Transverse colon (tissue), 4 donors: Measurements from ENCODE around the gene RING1. TPM values are rescaled to one million over a fixed set of nuclear protein-coding genes. Genes with fewer than 3 reads are reported as not detected.

Experiments used
- DNase-seq: peaks from one replicate; pipeline ENCODE4 v3.0.0-alpha.2; 2019
- H3K27ac ChIP-seq, 4 donors: fragments of 200-600 bp; sonication (generic); 2 replicates each; pipeline ENCODE4 v1.5.1; 2016 to 2018; ENCODE audit warnings: inconsistent platforms in 4 of 4
- H3K27me3 ChIP-seq: fragments of 200-600 bp; sonication (generic); 2 replicates; pipeline ENCODE4 v1.5.1; 2017; ENCODE audit warnings: inconsistent platforms
- H3K36me3 ChIP-seq, 4 donors: fragments of 200-600 bp; sonication (generic); 2 replicates each; pipeline ENCODE4 v1.5.1; 2017 to 2019; ENCODE audit warnings: inconsistent platforms in 4 of 4
- H3K4me1 ChIP-seq, 4 donors: fragments of 200-600 bp; sonication (generic); 2 replicates each; pipeline ENCODE4 v1.5.1; 2017 to 2020; ENCODE audit warnings: inconsistent platforms in 4 of 4
- H3K4me3 ChIP-seq, 4 donors: fragments of 200-600 bp; sonication (generic); 1 replicate in 1 of 4; 2 replicates in 3 of 4; pipeline versions ENCODE4 v1.5.1 to v1.6.1; 2017 to 2019; ENCODE audit warnings: inconsistent platforms in 4 of 4
- H3K9me3 ChIP-seq, 2 donors: fragments of 200-600 bp; sonication (generic); 2 replicates each; pipeline ENCODE4 v1.5.1; 2017 to 2019; ENCODE audit warnings: inconsistent platforms in 2 of 2
- EP300 ChIP-seq: sonication (generic); formaldehyde crosslinking; IDR thresholded peaks from one replicate; pipeline ENCODE4 v1.6.1; 2017; ENCODE audit warnings: antibody characterized with exemption, low read depth
- POLR2A ChIP-seq: fragments of 450-650 bp; IDR thresholded peaks from one replicate; pipeline ENCODE4 v1.6.1; 2016; ENCODE audit warnings: antibody characterized with exemption, mild to moderate bottlenecking, moderate library complexity
- POLR2AphosphoS5 ChIP-seq, 3 donors: sonication (generic); formaldehyde crosslinking; IDR thresholded peaks; one replicate each; pipeline ENCODE4 v1.6.1; 2016; ENCODE audit warnings: antibody characterized with exemption in 3 of 3
- WGBS, 2 donors: methylation state at CpG; one replicate each; pipeline ENCODE4 v1.1.5; 2018; ENCODE audit warnings: low coverage in 1 of 2; 5-methylcytosine and 5-hydroxymethylcytosine counted together
- in situ Hi-C, 4 donors: fragments of 200-750 bp; cut with MboI; loops; one replicate each; pipeline versions ENCODE4 v1.15.0 to v1.15.1; 2017; ENCODE audit warnings: low sequenced_read_pairs in 3 of 4, low pct_ligation_motif_present in 1 of 4, low pct_unique_long_range_greater_than_20kb in 1 of 4
- intact Hi-C: fragments of 100-400 bp; cut with DNase I; formaldehyde crosslinking; loops from one replicate; pipeline ENCODE4 v1.15.1; 2023; ENCODE audit warnings: low total_unique reads
- total RNA-seq, 4 donors: library from RNA; depleted of rRNA; stranded (reverse); fragments of >200 nt; gene quantifications; one replicate each; pipeline ENCODE4 v1.1.0, GENCODE V29; 2016
- TF ChIP-seq, protein P1 (sequence below), 5 experiments: fragments of 200-600 bp in 3 of 5; fragments of 450-650 bp in 2 of 5; sonication (generic) in 3 of 5; IDR thresholded peaks; 1 replicate in 2 of 5; 2 replicates in 3 of 5; pipeline ENCODE4 v1.5.1; 2016 to 2017; ENCODE audit warnings: antibody characterized with exemption in 5 of 5, inconsistent platforms in 3 of 5, mild to moderate bottlenecking in 2 of 5, moderate library complexity in 1 of 5

Gene RING1
- total RNA-seq, 4 donors from 2014 or later = 10.8 to 29.9 (median 19.9) TPM

DNA sequence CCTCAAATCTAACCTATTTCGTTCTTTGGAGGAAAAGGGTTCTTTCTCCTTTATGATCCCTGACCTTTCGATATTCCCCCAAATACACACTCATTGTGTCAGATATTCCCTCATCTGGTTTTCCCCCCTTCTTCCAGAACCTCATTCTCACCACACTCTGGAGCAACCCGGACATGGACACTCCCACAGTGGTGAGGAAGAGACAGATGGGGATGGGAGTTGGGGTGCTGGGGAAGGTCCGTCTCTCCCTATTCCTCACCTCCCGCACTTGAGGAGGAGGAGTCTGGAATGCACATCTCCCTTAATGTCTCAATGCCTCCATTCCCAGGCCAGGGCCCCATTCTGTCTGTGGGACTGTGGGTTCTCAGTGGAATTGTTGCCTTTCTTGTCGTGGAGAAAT, 6.4 kb upstream of the RING1 start:
- H3K36me3 ChIP-seq = peaks cover 0 to 6% (median 3%) of the 10 kb centered on the region in 4 donors
- DNase-seq = no peak
- no peak for TF ChIP-seq EP300
- TF ChIP-seq, protein P1, sequence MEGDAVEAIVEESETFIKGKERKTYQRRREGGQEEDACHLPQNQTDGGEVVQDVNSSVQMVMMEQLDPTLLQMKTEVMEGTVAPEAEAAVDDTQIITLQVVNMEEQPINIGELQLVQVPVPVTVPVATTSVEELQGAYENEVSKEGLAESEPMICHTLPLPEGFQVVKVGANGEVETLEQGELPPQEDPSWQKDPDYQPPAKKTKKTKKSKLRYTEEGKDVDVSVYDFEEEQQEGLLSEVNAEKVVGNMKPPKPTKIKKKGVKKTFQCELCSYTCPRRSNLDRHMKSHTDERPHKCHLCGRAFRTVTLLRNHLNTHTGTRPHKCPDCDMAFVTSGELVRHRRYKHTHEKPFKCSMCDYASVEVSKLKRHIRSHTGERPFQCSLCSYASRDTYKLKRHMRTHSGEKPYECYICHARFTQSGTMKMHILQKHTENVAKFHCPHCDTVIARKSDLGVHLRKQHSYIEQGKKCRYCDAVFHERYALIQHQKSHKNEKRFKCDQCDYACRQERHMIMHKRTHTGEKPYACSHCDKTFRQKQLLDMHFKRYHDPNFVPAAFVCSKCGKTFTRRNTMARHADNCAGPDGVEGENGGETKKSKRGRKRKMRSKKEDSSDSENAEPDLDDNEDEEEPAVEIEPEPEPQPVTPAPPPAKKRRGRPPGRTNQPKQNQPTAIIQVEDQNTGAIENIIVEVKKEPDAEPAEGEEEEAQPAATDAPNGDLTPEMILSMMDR (IDR thresholded peaks at IDR 0.05) = no peak
- TF ChIP-seq POLR2AphosphoS5 (IDR thresholded peaks at IDR 0.05) = no peak
- TF ChIP-seq POLR2A = no peak
- in situ Hi-C loops = no loop called here
- H3K27me3 ChIP-seq = no peaks in the 10 kb centered on the region
- no peaks in the 10 kb centered on the region for H3K9me3 ChIP-seq
- WGBS, 2 donors = 83 to 93% methylated on average over 4 to 6 of the region's 6 CpGs
- H3K4me1 ChIP-seq = peaks cover 34 to 64% (median 49%) of the 10 kb centered on the region in 4 donors
- intact Hi-C loops = no loop called here
- H3K4me3 ChIP-seq = peak overlapping the region in 3 of 4 donors; percentile 76 to 84 (median 84)
- peak overlapping the region in 2 of 4 donors; percentile 92 to 94 for H3K27ac ChIP-seq

DNA sequence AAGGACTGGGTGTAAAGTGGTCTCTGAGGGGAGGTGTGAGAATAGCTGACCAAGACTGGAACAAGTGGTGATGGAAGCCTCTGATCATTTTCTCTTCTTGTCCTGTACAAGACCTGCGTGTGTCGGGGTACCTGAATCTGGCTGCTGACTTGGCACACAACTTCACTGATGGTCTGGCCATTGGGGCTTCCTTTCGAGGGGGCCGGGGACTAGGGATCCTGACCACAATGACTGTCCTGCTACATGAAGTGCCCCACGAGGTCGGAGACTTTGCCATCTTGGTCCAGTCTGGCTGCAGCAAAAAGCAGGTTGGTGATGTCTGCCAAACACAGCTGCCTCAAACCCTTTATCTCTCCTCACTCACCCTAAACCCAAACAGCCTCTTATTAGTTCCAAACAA, 5.5 kb upstream of the RING1 start:
- H3K27ac ChIP-seq = no peak overlapping the region
- in situ Hi-C loops (no loop called here), intact Hi-C loops (no loop called here)
- peaks cover 0 to 6% (median 1%) of the 10 kb centered on the region in 4 donors for H3K36me3 ChIP-seq
- H3K4me3 ChIP-seq = no peak overlapping the region
- no peaks in the 10 kb centered on the region for H3K9me3 ChIP-seq
- H3K4me1 ChIP-seq = peaks cover 34 to 66% (median 54%) of the 10 kb centered on the region in 4 donors
- 87% methylated on average over 6 of the region's 6 CpGs; no CpG with 5 or more reads in 1 of the 2 donors for WGBS, 2 donors
- DNase-seq = no peak
- TF ChIP-seq EP300 (no peak), POLR2A (no peak), POLR2AphosphoS5 (IDR thresholded peaks at IDR 0.05) (no peak)
- TF ChIP-seq, protein P1 (IDR thresholded peaks at IDR 0.05) = no peak
- H3K27me3 ChIP-seq = no peaks in the 10 kb centered on the region

DNA sequence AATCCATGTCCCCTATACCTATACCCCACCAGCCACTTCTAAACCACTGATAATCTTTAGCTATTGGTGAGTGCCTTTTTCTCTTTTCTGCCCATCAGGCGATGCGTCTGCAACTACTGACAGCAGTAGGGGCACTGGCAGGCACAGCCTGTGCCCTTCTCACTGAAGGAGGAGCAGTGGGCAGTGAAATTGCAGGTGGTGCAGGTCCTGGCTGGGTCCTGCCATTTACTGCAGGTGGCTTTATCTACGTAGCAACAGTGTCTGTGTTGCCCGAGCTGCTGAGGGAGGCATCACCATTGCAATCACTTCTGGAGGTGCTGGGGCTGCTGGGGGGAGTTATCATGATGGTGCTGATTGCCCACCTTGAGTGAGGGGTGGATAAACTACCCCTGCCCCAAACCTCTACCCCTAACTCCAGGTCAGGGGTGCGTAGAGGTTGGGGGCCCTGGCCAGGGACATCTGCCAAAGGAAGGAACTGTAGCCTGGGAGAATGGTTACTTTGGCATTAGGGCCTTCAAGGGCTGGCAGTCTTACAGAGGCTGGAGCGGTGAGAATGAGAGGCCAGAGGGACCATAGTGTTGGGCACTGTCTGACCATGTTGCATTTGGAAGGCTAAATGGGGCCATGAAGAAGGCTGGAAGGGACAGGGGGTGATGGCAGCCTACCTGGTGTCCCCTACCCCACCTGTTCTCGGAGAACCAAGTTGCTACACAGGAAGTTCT, 4.7 kb upstream of the RING1 start:
- no peaks in the 10 kb centered on the region for H3K9me3 ChIP-seq
- no peak for DNase-seq
- in situ Hi-C loops = no loop called here
- H3K4me1 ChIP-seq = peaks cover 28 to 58% (median 47%) of the 10 kb centered on the region in 4 donors
- intact Hi-C loops = no loop called here
- H3K4me3 ChIP-seq = peak overlapping the region in 1 of 4 donors; percentile 83
- TF ChIP-seq, protein P1 (IDR thresholded peaks at IDR 0.05) = no peak
- peak overlapping the region in 3 of 4 donors; percentile 77 to 88 (median 83) for H3K27ac ChIP-seq
- peaks cover 0 to 6% (median 1%) of the 10 kb centered on the region in 4 donors for H3K36me3 ChIP-seq
- WGBS, 2 donors = 80 to 81% methylated on average over 1 to 7 of the region's 7 CpGs
- no peaks in the 10 kb centered on the region for H3K27me3 ChIP-seq

DNA sequence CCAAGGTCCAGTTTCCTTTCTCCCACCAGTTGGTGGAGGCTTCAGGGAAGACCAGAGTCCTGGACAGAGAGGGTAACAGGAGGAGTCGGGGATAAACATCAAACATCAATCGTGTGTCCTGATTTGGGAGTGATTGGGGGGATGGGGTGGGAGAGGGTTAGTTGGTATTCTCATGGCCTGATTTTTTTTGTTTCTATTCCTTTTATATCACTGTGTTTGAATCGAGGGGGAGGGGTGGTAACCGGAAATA, 4.2 kb upstream of the RING1 start:
- Histone ChIP-seq H3K36me3 (peaks cover 0 to 6% (median 1%) of the 10 kb centered on the region in 4 donors), H3K27me3 (no peaks in the 10 kb centered on the region), H3K4me3 (peak overlapping the region in 3 of 4 donors; percentile 58 to 83 (median 75)), H3K27ac (peak overlapping the region; percentile 76 to 88 (median 80)), H3K4me1 (peaks cover 25 to 60% (median 48%) of the 10 kb centered on the region in 4 donors), H3K9me3 (no peaks in the 10 kb centered on the region)
- in situ Hi-C loops = no loop called here
- TF ChIP-seq EP300 (no peak), POLR2AphosphoS5 (IDR thresholded peaks at IDR 0.05) (no peak)
- 0 to 3% methylated on average over 3 to 4 of the region's 4 CpGs for whole genome bisulfite sequencing, 2 donors
- intact Hi-C loops = no loop called here
- no peak for DNase-seq
